ENCODE results near the gene KIR2DL1. TPM values are rescaled to one million over a fixed set of nuclear protein-coding genes. Genes with fewer than 3 reads are reported as not detected.
"Not testable (repeated sequence)": the region's sequence is repeated elsewhere in the genome, so short reads cannot be mapped to it uniquely, and the experiment has no call there.

Gene KIR2DL1
- total RNA-seq (not detected), polyA plus RNA-seq (ENCODE audit: insufficient read depth in 1 of 8, insufficient read length in 8 of 8, low replicate concordance in 1 of 8) (under 1 TPM in 1 of 8 donors, not detected in 7; 0.12 TPM)
- long read RNA-seq, donor 1 = 0 reads
- long read RNA-seq, donor 2 = 0 reads
- long read RNA-seq, donor 3 = 0 reads
- long read RNA-seq, donor 4 = 0 reads
- long read RNA-seq, donor 5 = 0 reads
- long read RNA-seq, donor 6 = 0 reads
- long read RNA-seq, donor 7 = 0 reads
- long read RNA-seq, donor 8 = 0 reads
- long read RNA-seq, donor 9 = 0 reads
- long read RNA-seq, donor 10 = 0 reads
- long read RNA-seq, donor 11 = 0 reads

GRCh38 chr19:54769646-54770045 is at the start of gene KIR2DL1:
KIR2DL1 (plus strand) TSS chr19:54769793; CDS start chr19:54769851, 58 bp downstream.
- not testable (repeated sequence) for H3K4me3 ChIP-seq (ENCODE audit: low read length); H3K27me3 ChIP-seq (ENCODE audit: control insufficient read depth, insufficient read depth, low read length); H3K4me1 ChIP-seq (ENCODE audit: control insufficient read depth, insufficient read depth, low read length); DNase-seq; H3K36me3 ChIP-seq (ENCODE audit: control insufficient read depth, insufficient read depth, low read length); H3K27ac ChIP-seq (ENCODE audit: low read length)
- H3K9me3 ChIP-seq (replicated peaks; ENCODE audit: control insufficient read depth, low read depth, low read length) = peaks cover 27% of the 10 kb centered on the region
- 93% methylated on average over 13 of the region's 15 CpGs for WGBS (ENCODE audit: insufficient coverage)

- Histone ChIP-seq H3K36me3 (ENCODE audit: control insufficient read depth, insufficient read depth, low read length) (no peaks in the 10 kb centered on the region), H3K4me1 (ENCODE audit: control insufficient read depth, insufficient read depth, low read length) (no peaks in the 10 kb centered on the region), H3K9me3 (replicated peaks; ENCODE audit: control insufficient read depth, low read depth, low read length) (peaks cover 35% of the 10 kb centered on the region), H3K27ac (ENCODE audit: low read length) (no peak within 1 kb of the TSS), H3K4me3 (ENCODE audit: low read length) (no peak within 1 kb of the TSS), H3K27me3 (ENCODE audit: control insufficient read depth, insufficient read depth, low read length) (no peaks in the 10 kb centered on the region)
- no peak for DNase-seq
- 82% methylated on average over 8 of the region's 9 CpGs for WGBS (ENCODE audit: insufficient coverage)
Observed at GRCh38 chr19:54724142-54724541, 45.5 kb upstream of the KIR2DL1 start, which contains the start of gene KIR3DL3. KIR3DL3 (plus strand) TSS chr19:54724442; CDS start chr19:54724497, 55 bp downstream.

GRCh38 chr19:54724644-54725043 is 44.9 kb upstream of the KIR2DL1 start:
- WGBS (ENCODE audit: insufficient coverage) = 59% methylated on average over 3 of the region's 3 CpGs
- Histone ChIP-seq H3K4me1 (ENCODE audit: control insufficient read depth, insufficient read depth, low read length) (no peaks in the 10 kb centered on the region), H3K27me3 (ENCODE audit: control insufficient read depth, insufficient read depth, low read length) (no peaks in the 10 kb centered on the region), H3K36me3 (ENCODE audit: control insufficient read depth, insufficient read depth, low read length) (no peaks in the 10 kb centered on the region), H3K4me3 (ENCODE audit: low read length) (no peak overlapping the region), H3K27ac (ENCODE audit: low read length) (no peak overlapping the region), H3K9me3 (replicated peaks; ENCODE audit: control insufficient read depth, low read depth, low read length) (peaks cover 32% of the 10 kb centered on the region)
- DNase-seq = no peak

GRCh38 chr19:54725321-54725720 is 44.3 kb upstream of the KIR2DL1 start:
- no peaks in the 10 kb centered on the region for H3K27me3 ChIP-seq (ENCODE audit: control insufficient read depth, insufficient read depth, low read length)
- no peak for DNase-seq
- no peaks in the 10 kb centered on the region for H3K36me3 ChIP-seq (ENCODE audit: control insufficient read depth, insufficient read depth, low read length)
- peaks cover 32% of the 10 kb centered on the region for H3K9me3 ChIP-seq (replicated peaks; ENCODE audit: control insufficient read depth, low read depth, low read length)
- no peaks in the 10 kb centered on the region for H3K4me1 ChIP-seq (ENCODE audit: control insufficient read depth, insufficient read depth, low read length)
- H3K27ac ChIP-seq (ENCODE audit: low read length) = no peak overlapping the region
- 75% methylated on average over 4 of the region's 7 CpGs for WGBS (ENCODE audit: insufficient coverage)
- no peak overlapping the region for H3K4me3 ChIP-seq (ENCODE audit: low read length)

- no peak for DNase-seq
- Histone ChIP-seq H3K9me3 (replicated peaks; ENCODE audit: control insufficient read depth, low read depth, low read length) (peaks cover 28% of the 10 kb centered on the region), H3K27me3 (ENCODE audit: control insufficient read depth, insufficient read depth, low read length) (no peaks in the 10 kb centered on the region), H3K27ac (ENCODE audit: low read length) (no peak overlapping the region), H3K4me1 (ENCODE audit: control insufficient read depth, insufficient read depth, low read length) (no peaks in the 10 kb centered on the region), H3K36me3 (ENCODE audit: control insufficient read depth, insufficient read depth, low read length) (no peaks in the 10 kb centered on the region), H3K4me3 (ENCODE audit: low read length) (no peak overlapping the region)
- WGBS (ENCODE audit: insufficient coverage) = 70% methylated on average over 6 of the region's 10 CpGs
Observed at GRCh38 chr19:54727562-54727961, 42.0 kb upstream of the KIR2DL1 start.

GRCh38 chr19:54728167-54728566 is 41.4 kb upstream of the KIR2DL1 start:
- no peak for DNase-seq
- H3K36me3 ChIP-seq (ENCODE audit: control insufficient read depth, insufficient read depth, low read length) = no peaks in the 10 kb centered on the region
- H3K4me1 ChIP-seq (ENCODE audit: control insufficient read depth, insufficient read depth, low read length) = no peaks in the 10 kb centered on the region
- 40% methylated on average over 1 of the region's 3 CpGs for WGBS (ENCODE audit: insufficient coverage)
- H3K27me3 ChIP-seq (ENCODE audit: control insufficient read depth, insufficient read depth, low read length) = no peaks in the 10 kb centered on the region
- peaks cover 31% of the 10 kb centered on the region for H3K9me3 ChIP-seq (replicated peaks; ENCODE audit: control insufficient read depth, low read depth, low read length)
- H3K4me3 ChIP-seq (ENCODE audit: low read length) = no peak overlapping the region
- no peak overlapping the region for H3K27ac ChIP-seq (ENCODE audit: low read length)

GRCh38 chr19:54729416-54730188 is 40.0 kb upstream of the KIR2DL1 start:
- no peak for DNase-seq
- WGBS (ENCODE audit: insufficient coverage) = 70% methylated on average over 13 of the region's 15 CpGs

GRCh38 chr19:54731191-54731590 is 38.4 kb upstream of the KIR2DL1 start:
- Histone ChIP-seq H3K36me3 (ENCODE audit: control insufficient read depth, insufficient read depth, low read length) (no peaks in the 10 kb centered on the region), H3K4me3 (ENCODE audit: low read length) (no peak overlapping the region), H3K9me3 (replicated peaks; ENCODE audit: control insufficient read depth, low read depth, low read length) (peaks cover 15% of the 10 kb centered on the region), H3K4me1 (ENCODE audit: control insufficient read depth, insufficient read depth, low read length) (no peaks in the 10 kb centered on the region), H3K27ac (ENCODE audit: low read length) (no peak overlapping the region), H3K27me3 (ENCODE audit: control insufficient read depth, insufficient read depth, low read length) (no peaks in the 10 kb centered on the region)
- no peak for DNase-seq
- 47% methylated on average over 5 of the region's 8 CpGs for WGBS (ENCODE audit: insufficient coverage)

More at GRCh38 chr19:54729416-54730188, 40.0 kb upstream of the KIR2DL1 start:
- peaks cover 26% of the 10 kb centered on the region for H3K9me3 ChIP-seq (replicated peaks; ENCODE audit: control insufficient read depth, low read depth, low read length)
- no peak overlapping the region for H3K27ac ChIP-seq (ENCODE audit: low read length)
- H3K4me3 ChIP-seq (ENCODE audit: low read length) = no peak overlapping the region
- no peaks in the 10 kb centered on the region for H3K36me3 ChIP-seq (ENCODE audit: control insufficient read depth, insufficient read depth, low read length)
- no peaks in the 10 kb centered on the region for H3K27me3 ChIP-seq (ENCODE audit: control insufficient read depth, insufficient read depth, low read length)
- H3K4me1 ChIP-seq (ENCODE audit: control insufficient read depth, insufficient read depth, low read length) = no peaks in the 10 kb centered on the region

- H3K36me3 ChIP-seq (ENCODE audit: control insufficient read depth, insufficient read depth, low read length); H3K4me3 ChIP-seq (ENCODE audit: low read length); DNase-seq; H3K27me3 ChIP-seq (ENCODE audit: control insufficient read depth, insufficient read depth, low read length); H3K4me1 ChIP-seq (ENCODE audit: control insufficient read depth, insufficient read depth, low read length); H3K27ac ChIP-seq (ENCODE audit: low read length): not testable (repeated sequence)
- peaks cover 11% of the 10 kb centered on the region for H3K9me3 ChIP-seq (replicated peaks; ENCODE audit: control insufficient read depth, low read depth, low read length)
- 87% methylated on average over 8 of the region's 16 CpGs for WGBS (ENCODE audit: insufficient coverage)
Observed at GRCh38 chr19:54738306-54738705, 31.3 kb upstream of the KIR2DL1 start, which contains the start of gene KIR2DL3. KIR2DL3 (plus strand) TSS chr19:54738513; CDS start chr19:54738546, 33 bp downstream.

- DNase-seq = no peak
- H3K4me3 ChIP-seq (ENCODE audit: low read length) = no peak overlapping the region
- H3K27me3 ChIP-seq (ENCODE audit: control insufficient read depth, insufficient read depth, low read length) = no peaks in the 10 kb centered on the region
- no peaks in the 10 kb centered on the region for H3K36me3 ChIP-seq (ENCODE audit: control insufficient read depth, insufficient read depth, low read length)
- peaks cover 11% of the 10 kb centered on the region for H3K9me3 ChIP-seq (replicated peaks; ENCODE audit: control insufficient read depth, low read depth, low read length)
- no peak overlapping the region for H3K27ac ChIP-seq (ENCODE audit: low read length)
- 67% methylated on average over 1 of the region's 1 CpG for WGBS (ENCODE audit: insufficient coverage)
- no peaks in the 10 kb centered on the region for H3K4me1 ChIP-seq (ENCODE audit: control insufficient read depth, insufficient read depth, low read length)
Observed at GRCh38 chr19:54738715-54739114, 30.9 kb upstream of the KIR2DL1 start.
